HG03439 (cell line): ENCODE results near the gene SPINK4.

ENCODE experiments used
- ATAC-seq: cut with Tn5 transposase; IDR thresholded peaks from one replicate; pipeline ENCODE4 v1.9.1; 2021; ENCODE audit warnings: mild to moderate bottlenecking, moderate library complexity; ENCODE audit not compliant: unreplicated experiment

Gene SPINK4

GRCh38 chr9:33229359-33230114, 10.4 kb upstream of the SPINK4 start:
- no peak for ATAC-seq

- no peak for ATAC-seq
These were observed 9.0 kb upstream of the SPINK4 start for GRCh38 chr9:33230756-33231622.

- ATAC-seq = no peak
These were observed 8.4 kb upstream of the SPINK4 start for GRCh38 chr9:33231623-33231942.

- no peak for ATAC-seq
These were observed 7.2 kb upstream of the SPINK4 start for GRCh38 chr9:33232815-33233214.

GRCh38 chr9:33233626-33234342, 6.2 kb upstream of the SPINK4 start:
- no peak for ATAC-seq

- ATAC-seq = no peak
These were observed 5.2 kb upstream of the SPINK4 start for GRCh38 chr9:33234511-33235467.

GRCh38 chr9:33236571-33236970, 3.4 kb upstream of the SPINK4 start:
- no peak for ATAC-seq

- no peak for ATAC-seq
These were observed 1.3 kb downstream of the SPINK4 start for GRCh38 chr9:33241298-33241697.

- no peak for ATAC-seq
These were observed 2.7 kb downstream of the SPINK4 start for GRCh38 chr9:33242609-33243134.

GRCh38 chr9:33244137-33244784, 4.3 kb downstream of the SPINK4 start:
- no peak for ATAC-seq

GRCh38 chr9:33245341-33245740, 5.4 kb downstream of the SPINK4 start:
- ATAC-seq = no peak

GRCh38 chr9:33246269-33246860, 6.4 kb downstream of the SPINK4 start:
- no peak for ATAC-seq

- peak; percentile 3 for ATAC-seq
These were observed 8.6 kb downstream of the SPINK4 start for GRCh38 chr9:33248606-33249005.

- peak; percentile 48 for ATAC-seq
These were observed 9.2 kb downstream of the SPINK4 start for GRCh38 chr9:33249087-33249658.

- ATAC-seq = no peak
These were observed 10.0 kb downstream of the SPINK4 start for GRCh38 chr9:33249983-33250382.

- ATAC-seq = no peak
These were observed 10.6 kb downstream of the SPINK4 start for GRCh38 chr9:33250458-33250995.

GRCh38 chr9:33254211-33254610, 14.2 kb downstream of the SPINK4 start:
- no peak for ATAC-seq

GRCh38 chr9:33255014-33255413, 15.0 kb downstream of the SPINK4 start:
- no peak for ATAC-seq

- ATAC-seq = no peak
These were observed 15.5 kb downstream of the SPINK4 start for GRCh38 chr9:33255471-33255870.
